Ishikawa (cell line): ENCODE data around the gene STRBP.

Source experiments
- CEBPB ChIP-seq: IDR thresholded peaks from 2 replicates; pipeline ENCODE4 v1.6.1; 2012
- CREB1 ChIP-seq: IDR thresholded peaks from 2 replicates; pipeline ENCODE4 v1.6.1; 2012; ENCODE audit warnings: low read depth
- EGR1 ChIP-seq: IDR thresholded peaks from 2 replicates; pipeline ENCODE4 v1.6.1; 2012
- EP300 ChIP-seq: IDR thresholded peaks from 2 replicates; pipeline ENCODE4 v1.6.1; 2012; ENCODE audit warnings: borderline replicate concordance
- FOXM1 ChIP-seq: IDR thresholded peaks from 2 replicates; pipeline ENCODE4 v1.6.1; 2012; ENCODE audit warnings: low read depth, borderline replicate concordance
- MAX ChIP-seq: IDR thresholded peaks from 2 replicates; pipeline ENCODE4 v1.6.1; 2012
- NFIC ChIP-seq: IDR thresholded peaks from 2 replicates; pipeline ENCODE4 v1.6.1; 2012
- RAD21 ChIP-seq: IDR thresholded peaks from 2 replicates; pipeline ENCODE4 v1.6.1; 2012; ENCODE audit warnings: low read depth
- REST ChIP-seq: IDR thresholded peaks from 2 replicates; pipeline ENCODE4 v1.6.1; 2012; ENCODE audit warnings: low read depth, mild to moderate bottlenecking
- TAF1 ChIP-seq: IDR thresholded peaks from 2 replicates; pipeline ENCODE4 v1.6.1; 2012; ENCODE audit warnings: low read depth, mild to moderate bottlenecking
- TCF12 ChIP-seq: IDR thresholded peaks from 2 replicates; pipeline ENCODE4 v1.6.1; 2012; ENCODE audit warnings: low read depth
- TEAD4 ChIP-seq: IDR thresholded peaks from 2 replicates; pipeline ENCODE4 v1.6.1; 2012
- USF1 ChIP-seq: IDR thresholded peaks from 2 replicates; pipeline ENCODE4 v1.6.1; 2012
- YY1 ChIP-seq: IDR thresholded peaks from 2 replicates; pipeline ENCODE4 v1.6.1; 2012; ENCODE audit warnings: low read depth
- ZBTB7A ChIP-seq: IDR thresholded peaks from 2 replicates; pipeline ENCODE4 v1.6.1; 2012; ENCODE audit warnings: low read depth

Gene STRBP

GRCh38 chr9:123234853-123235252 is 33.5 kb downstream of the STRBP start:
- no peak for TF ChIP-seq NFIC
- TF ChIP-seq RAD21: no peak
- TF ChIP-seq ZBTB7A: no peak
- no peak for TF ChIP-seq FOXM1
- TF ChIP-seq YY1: no peak
- no peak for TF ChIP-seq REST
- TF ChIP-seq TCF12: no peak
- no peak for TF ChIP-seq TAF1
- TF ChIP-seq TEAD4: no peak
- TF ChIP-seq MAX: no peak
- no peak for TF ChIP-seq EGR1
- TF ChIP-seq CEBPB: no peak
- TF ChIP-seq USF1: no peak
- TF ChIP-seq CREB1: no peak
- no peak for TF ChIP-seq EP300

- no peak for TF ChIP-seq RAD21
- no peak for TF ChIP-seq TCF12
- no peak for TF ChIP-seq TAF1
- TF ChIP-seq EP300: no peak
- no peak for TF ChIP-seq YY1
- TF ChIP-seq ZBTB7A: no peak
- no peak for TF ChIP-seq FOXM1
- TF ChIP-seq REST: no peak
- TF ChIP-seq NFIC: no peak
- TF ChIP-seq CREB1: no peak
- TF ChIP-seq USF1: no peak
- TF ChIP-seq TEAD4: no peak
These were observed 36.1 kb downstream of the STRBP start for GRCh38 chr9:123232332-123232731.

GRCh38 chr9:123231421-123231820 is 37.0 kb downstream of the STRBP start:
- TF ChIP-seq TEAD4 (no peak), TAF1 (no peak), EP300 (no peak), MAX (no peak), CEBPB (no peak), EGR1 (no peak), USF1 (no peak), CREB1 (no peak), REST (no peak), YY1 (no peak), FOXM1 (no peak), NFIC (no peak), TCF12 (no peak)

- no peak for TF ChIP-seq MAX
- TF ChIP-seq EP300: no peak
- TF ChIP-seq REST: no peak
- no peak for TF ChIP-seq CEBPB
- no peak for TF ChIP-seq CREB1
- no peak for TF ChIP-seq ZBTB7A
- TF ChIP-seq TAF1: no peak
- TF ChIP-seq NFIC: no peak
- no peak for TF ChIP-seq RAD21
- TF ChIP-seq FOXM1: no peak
- TF ChIP-seq YY1: no peak
- no peak for TF ChIP-seq TEAD4
- TF ChIP-seq TCF12: no peak
- no peak for TF ChIP-seq EGR1
- TF ChIP-seq USF1: no peak
These were observed 39.4 kb downstream of the STRBP start for GRCh38 chr9:123228967-123229366.
